MCF 10A (cell line): ENCODE measurements around the gene HPS4. TPM values are rescaled to one million over a fixed set of nuclear protein-coding genes. Genes with fewer than 3 reads are reported as not detected.
"Not testable (repeated sequence)": the region's sequence is repeated elsewhere in the genome, so short reads cannot be mapped to it uniquely, and the experiment has no call there.

ENCODE experiments used
- Bru-seq: library from RNA; stranded (reverse); fragments of 400-500 nt; gene quantifications from one replicate; lab custom pipeline; 2021; lab: Mats Ljungman, UMichigan
- BruChase-seq, 2 experiments: library from RNA; stranded (reverse); fragments of 400-500 nt; gene quantifications; one replicate each; lab custom pipeline; 2021; lab: Mats Ljungman, UMichigan
- BruUV-seq: library from RNA; stranded (reverse); fragments of 400-500 nt; replicated peaks from 2 replicates; lab custom pipeline; 2021; lab: Mats Ljungman, UMichigan
- CTCF ChIA-PET: fragments of 300-600 bp; sonication (Branson Sonifier 250); formaldehyde crosslinking; extraction: SDS; loops from one replicate; lab custom pipeline; 2021; ENCODE audit warnings: antibody characterized with exemption, inconsistent platforms; lab: Yijun Ruan, JAX
- POLR2A ChIA-PET: fragments of 300-600, 350-650 bp; sonication (Branson Sonifier 250); formaldehyde crosslinking; extraction: SDS; loops from one replicate; lab custom pipeline; 2020; ENCODE audit warnings: antibody characterized with exemption, inconsistent platforms; lab: Yijun Ruan, JAX
- DNase-seq: peaks from one replicate; pipeline ENCODE4 v3.0.0-alpha.2; 2018; ENCODE audit not compliant: unreplicated experiment
- H3K27ac Mint-ChIP-seq: one replicate; pipeline ENCODE4 v1.8.0; 2022; ENCODE audit warnings: mild to moderate bottlenecking, low read depth, mixed read lengths; ENCODE audit not compliant: unreplicated experiment
- H3K27me3 Mint-ChIP-seq: one replicate; pipeline ENCODE4 v1.8.0; 2022; ENCODE audit warnings: mixed read lengths; ENCODE audit not compliant: insufficient read depth, unreplicated experiment
- H3K36me3 Mint-ChIP-seq: one replicate; pipeline ENCODE4 v1.8.0; 2022; ENCODE audit warnings: mild to moderate bottlenecking, moderate library complexity, mixed read lengths; ENCODE audit not compliant: insufficient read depth, unreplicated experiment
- H3K4me1 Mint-ChIP-seq: one replicate; pipeline ENCODE4 v1.8.0; 2022; ENCODE audit warnings: mixed read lengths; ENCODE audit not compliant: insufficient read depth, unreplicated experiment
- H3K4me3 Mint-ChIP-seq: one replicate; pipeline ENCODE4 v1.8.0; 2022; ENCODE audit warnings: mild to moderate bottlenecking, moderate library complexity, mixed read lengths; ENCODE audit not compliant: unreplicated experiment
- H3K9me3 Mint-ChIP-seq: one replicate; pipeline ENCODE4 v1.8.0; 2022; ENCODE audit warnings: mixed read lengths; ENCODE audit not compliant: unreplicated experiment
- intact Hi-C: fragments of 100-400 bp; cut with micrococcal nuclease; formaldehyde crosslinking; loops from 2 replicates; pipeline ENCODE4 v1.14.1; 2022
- long read RNA-seq: library from polyadenylated mRNA; stranded (forward); transcript quantifications from one replicate; pipeline ENCODE4 v2.0.0, GENCODE V29; 2022
- total RNA-seq: library from RNA; stranded (reverse); gene quantifications from 2 replicates; pipeline ENCODE4 v1.2.3, GENCODE V29; 2022
- TF ChIP-seq, protein P1 (sequence below): fragments of 200-600 bp; IDR thresholded peaks from one replicate; pipeline ENCODE4 v1.8.0; 2022; ENCODE audit warnings: antibody characterized with exemption, mild to moderate bottlenecking; ENCODE audit not compliant: unreplicated experiment

Gene HPS4
- 35.6 and 38.3 TPM in 2 replicates for total RNA-seq
- percentile 74 among the genes with signal in this experiment for Bru-seq, nascent RNA
- BruChase-seq, experiment 1, labeled RNA remaining after a 6-hour chase, result percentile 82 among the genes with signal in this experiment
- percentile 82 among the genes with signal in this experiment for BruChase-seq, experiment 2, labeled RNA remaining after a 2-hour chase
- long read RNA-seq, full-length matches to known transcripts, result 39 of 84 reads
- long read RNA-seq, partial matches to known transcripts, result 11 of 84 reads
- long read RNA-seq, other reads (novel, unspliced or antisense), result 34 of 84 reads

- Mint-ChIP-seq H3K27me3 (no peaks in the 10 kb centered on the region), H3K36me3 (peaks cover 20% of the 10 kb centered on the region), H3K9me3 (no peaks in the 10 kb centered on the region), H3K4me1 (peaks cover 51% of the 10 kb centered on the region), H3K4me3 (peak within 1 kb of the TSS; percentile 95), H3K27ac (peak within 1 kb of the TSS; percentile 99)
- intact Hi-C loops, result no loop called here
- BruUV-seq, result no TSS peak
- ChIA-PET CTCF (interaction anchor here (0.5 to 2.8 kb wide), 16 partner anchors 8 to 1506 kb away, joined by 3 to 9 read pairs (median 4); no protein-coding TSS in a partner anchor), POLR2A (interaction anchor here (0.6 to 6.1 kb wide), 28 partner anchors 8 to 1494 kb away, joined by 3 to 62 read pairs (median 4); partner anchors contain the start of genes PITPNB, TFIP11 and TPST2)
- peak; percentile 88 for DNase-seq
- TF ChIP-seq, protein P1, sequence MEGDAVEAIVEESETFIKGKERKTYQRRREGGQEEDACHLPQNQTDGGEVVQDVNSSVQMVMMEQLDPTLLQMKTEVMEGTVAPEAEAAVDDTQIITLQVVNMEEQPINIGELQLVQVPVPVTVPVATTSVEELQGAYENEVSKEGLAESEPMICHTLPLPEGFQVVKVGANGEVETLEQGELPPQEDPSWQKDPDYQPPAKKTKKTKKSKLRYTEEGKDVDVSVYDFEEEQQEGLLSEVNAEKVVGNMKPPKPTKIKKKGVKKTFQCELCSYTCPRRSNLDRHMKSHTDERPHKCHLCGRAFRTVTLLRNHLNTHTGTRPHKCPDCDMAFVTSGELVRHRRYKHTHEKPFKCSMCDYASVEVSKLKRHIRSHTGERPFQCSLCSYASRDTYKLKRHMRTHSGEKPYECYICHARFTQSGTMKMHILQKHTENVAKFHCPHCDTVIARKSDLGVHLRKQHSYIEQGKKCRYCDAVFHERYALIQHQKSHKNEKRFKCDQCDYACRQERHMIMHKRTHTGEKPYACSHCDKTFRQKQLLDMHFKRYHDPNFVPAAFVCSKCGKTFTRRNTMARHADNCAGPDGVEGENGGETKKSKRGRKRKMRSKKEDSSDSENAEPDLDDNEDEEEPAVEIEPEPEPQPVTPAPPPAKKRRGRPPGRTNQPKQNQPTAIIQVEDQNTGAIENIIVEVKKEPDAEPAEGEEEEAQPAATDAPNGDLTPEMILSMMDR, result no peak
Measured at GRCh38 chr22:26483439-26484359, at the start of gene HPS4, which contains the start of gene SRRD. Gene HPS4 (minus strand): TSS chr22:26483783. CDS start chr22:26481762, 2,021 bp downstream. Gene SRRD (plus strand): TSS chr22:26483877. CDS start chr22:26483891, 14 bp downstream.

DNA sequence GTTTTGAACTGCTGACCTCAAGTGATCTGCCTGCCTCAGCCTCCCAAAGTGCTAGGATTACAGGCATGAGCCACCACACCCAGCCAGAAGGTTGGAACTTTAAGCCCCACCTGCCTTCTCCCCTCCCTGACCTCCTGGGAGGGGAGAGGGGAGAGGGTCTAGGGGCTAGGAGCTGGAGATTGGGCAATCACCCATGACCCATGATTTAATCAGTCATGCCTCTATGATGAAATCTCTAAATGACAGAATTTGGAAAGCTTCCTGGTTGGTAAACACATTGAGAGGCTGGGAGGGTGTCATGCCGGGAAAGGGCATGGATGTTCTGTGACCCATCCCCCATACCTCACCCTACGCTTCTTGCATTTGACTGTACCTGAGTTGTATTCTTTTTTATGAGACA is 45.8 kb upstream of the HPS4 start:
- peaks cover 15% of the 10 kb centered on the region for H3K4me1 Mint-ChIP-seq

DNA sequence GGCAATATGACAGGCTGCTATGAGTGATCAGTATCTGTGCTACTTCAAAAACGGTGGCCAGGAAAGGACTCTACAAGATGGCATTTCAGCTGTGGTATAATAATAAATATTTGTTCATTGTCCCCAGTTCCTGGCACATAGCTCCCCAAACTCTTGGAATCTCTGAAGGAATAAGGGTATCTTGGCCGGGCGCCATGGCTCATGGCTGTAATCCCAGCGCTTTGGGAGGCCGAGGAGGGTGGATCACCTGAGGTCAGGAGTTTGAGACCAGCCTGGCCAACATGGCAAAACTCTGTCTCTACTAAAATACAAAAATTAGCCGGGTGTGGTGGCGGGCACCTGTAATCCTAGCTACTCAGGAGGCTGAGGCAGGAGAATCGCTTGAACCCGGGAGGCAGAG is 44.9 kb upstream of the HPS4 start:
- H3K9me3 Mint-ChIP-seq, BruUV-seq, H3K27me3 Mint-ChIP-seq, DNase-seq, H3K4me3 Mint-ChIP-seq, H3K27ac Mint-ChIP-seq: not testable (repeated sequence)
- Mint-ChIP-seq H3K36me3 (peaks cover 15% of the 10 kb centered on the region), H3K4me1 (peaks cover 10% of the 10 kb centered on the region)
- POLR2A ChIA-PET, result interaction anchor here (2.2 kb wide), 1 partner anchor 16 kb away, joined by 13 read pairs; the partner anchor contains the start of gene TFIP11
- intact Hi-C loops, result loop anchor here (2.0 kb wide), 1 partner anchor 62 kb away; the partner anchor contains the start of gene TPST2
- CTCF ChIA-PET, result interaction anchor here (0.7 to 1.5 kb wide), 2 partner anchors 25 to 68 kb away, joined by 3 read pairs; no protein-coding TSS in a partner anchor

More for the DNA sequence above, 45.8 kb upstream of the HPS4 start:
- ChIA-PET CTCF (interaction anchor here (0.7 to 1.5 kb wide), 2 partner anchors 26 to 32 kb away, joined by 3 read pairs; no protein-coding TSS in a partner anchor), POLR2A (interaction anchor here (0.8 to 2.2 kb wide), 3 partner anchors 17 to 61 kb away, joined by 3 to 13 read pairs (median 6); partner anchors contain the start of genes HPS4, SRRD and TFIP11)
- H3K36me3 Mint-ChIP-seq, result peaks cover 15% of the 10 kb centered on the region
- BruUV-seq, result no TSS peak
- H3K27me3 Mint-ChIP-seq, result no peaks in the 10 kb centered on the region
- peak; percentile 80 for DNase-seq
- no peaks in the 10 kb centered on the region for H3K9me3 Mint-ChIP-seq
- TF ChIP-seq, protein P1, result no peak
- no peak overlapping the region for H3K4me3 Mint-ChIP-seq
- H3K27ac Mint-ChIP-seq, result peak overlapping the region; percentile 79
- intact Hi-C loops, result loop anchor here (2.0 kb wide), 1 partner anchor 61 kb away; the partner anchor contains the start of gene TPST2
